Heart left ventricle (tissue), 16 donors: Measurements from ENCODE around the gene MEAK7. TPM values are rescaled to one million over a fixed set of nuclear protein-coding genes. Genes with fewer than 3 reads are reported as not detected.

Source experiments
- ATAC-seq, 4 donors: fragments of 200-7000 bp; cut with Tn5 transposase; one replicate each; pipeline ENCODE4 v1.9.1; 2020 to 2022; ENCODE audit warnings: moderate library complexity in 4 of 4, mild to moderate bottlenecking in 3 of 4, moderate number of reproducible peaks in 1 of 4
- DNase-seq, 5 donors: peaks; one replicate each; pipeline ENCODE4 v3.0.0-alpha.2; 2020
- H3K27ac ChIP-seq, 12 donors: fragments of 200-600 bp; sonication (generic) in 4 of 12; one replicate each; pipeline versions ENCODE4 v1.5.0 to v1.8.0; 2016 to 2022; ENCODE audit warnings: mild to moderate bottlenecking in 2 of 12
- H3K27me3 ChIP-seq, 9 donors: fragments of 200-600 bp; sonication (generic) in 2 of 9; one replicate each; pipeline versions ENCODE4 v1.5.1 to v1.8.0; 2016 to 2022; ENCODE audit warnings: mild to moderate bottlenecking in 3 of 9
- H3K36me3 ChIP-seq, 9 donors: fragments of 200-600 bp; sonication (generic) in 2 of 9; one replicate each; pipeline versions ENCODE4 v1.5.0 to v1.8.0; 2018 to 2022; ENCODE audit warnings: mild to moderate bottlenecking in 2 of 9
- H3K4me1 ChIP-seq, 12 donors: fragments of 200-600 bp; sonication (generic) in 4 of 12; one replicate each; pipeline versions ENCODE4 v1.5.0 to v1.8.0; 2016 to 2022; ENCODE audit warnings: mild to moderate bottlenecking in 3 of 12
- H3K4me3 ChIP-seq, 12 donors: fragments of 200-600 bp; sonication (generic) in 4 of 12; one replicate each; pipeline versions ENCODE4 v1.5.0 to v1.8.0; 2017 to 2022; ENCODE audit warnings: mild to moderate bottlenecking in 9 of 12, moderate library complexity in 4 of 12
- H3K9me3 ChIP-seq, 12 donors: fragments of 200-600 bp; sonication (generic) in 4 of 12; one replicate each; pipeline versions ENCODE4 v1.5.0 to v1.8.0; 2016 to 2022; ENCODE audit warnings: mild to moderate bottlenecking in 1 of 12
- POLR2A ChIP-seq, 2 donors: fragments of 450-650 bp; IDR thresholded peaks; one replicate each; pipeline ENCODE4 v1.6.1; 2017; ENCODE audit warnings: antibody characterized with exemption in 2 of 2, mild to moderate bottlenecking in 2 of 2, moderate library complexity in 2 of 2
- WGBS, 4 donors: extraction: QIAGEN DNeasy Blood & Tissue Kit in 2 of 4; methylation state at CpG; one replicate each; pipeline versions ENCODE4 v1.1.5 to v1.1.7; 2013 to 2018; 5-methylcytosine and 5-hydroxymethylcytosine counted together
- intact Hi-C, 10 donors: fragments of 100-400 bp; cut with DNase I; formaldehyde crosslinking; loops; one replicate each; pipeline versions ENCODE4 v1.11.1 to v1.14.2; 2022
- polyA plus RNA-seq, 2 donors: library from polyadenylated mRNA; stranded (reverse); fragments of 200-250 nt; gene quantifications; one replicate each; pipeline ENCODE4 v1.2.3, GENCODE V29; 2013
- total RNA-seq, 9 donors: library from RNA; depleted of rRNA in 2 of 9; stranded (reverse); fragments of >200 nt in 2 of 9; fragmentation: NEBNext Ultra II Directional in 3 of 9; extraction: Animal tissue kit (Norgen Biotek cat#: 25700) in 3 of 9; gene quantifications; one replicate each; pipeline versions ENCODE4 v1.1.0 to v1.2.4, GENCODE V29; 2016 to 2023
- TF ChIP-seq, protein P1 (sequence below), 12 donors: fragments of 200-600 bp; sonication (generic) in 4 of 12; IDR thresholded peaks; one replicate each; pipeline versions ENCODE4 v1.5.0 to v1.8.0; 2018 to 2022; ENCODE audit warnings: antibody characterized with exemption in 12 of 12, mild to moderate bottlenecking in 5 of 12
- donor health status: ischemic (EF 13 %, LVEDD 7.1; RV severe dilation, severe dysfunction).
- donor health status: healthy with polysubstance abuse.
- donor health status: DM: no; HTN: yes; CAD: no.
- donor health status: DM: no; HTN: no; CAD: no.
- donor health status: ischemic (EF 25% LVEDD 6.9; RV normal size, moderate dysfunction).
- donor health status: ischemic (EF 25% LVEDD 5.7; RV mildly dilated, moderate dysfunction).
- donor health status: healthy.
- donor health status: DM: yes; HTN: yes; CAD: no.
- donor health status: ischemic (EF 35%, LVEDD 5.7; RV mildly dilated, moderate dysfunction).
- donor health status: nonischemic (EF 11% LVEDD 7.7; RV severe dilation, severe dysfunction).
- donor health status: DM: yes; HTN: yes; CAD: no.
- donor health status: PGD.
- donor health status: ischemic (EF 29% LVEDD 5.4; RV normal size, mild dysfunction).
- donor health status: nonischemic (EF 23%, LVEDD 6.1; RV moderate dilation, normal function).

Gene MEAK7
- total and polyA plus RNA-seq, 11 donors: 2.2 to 13.2 (median 5.1) TPM

DNA sequence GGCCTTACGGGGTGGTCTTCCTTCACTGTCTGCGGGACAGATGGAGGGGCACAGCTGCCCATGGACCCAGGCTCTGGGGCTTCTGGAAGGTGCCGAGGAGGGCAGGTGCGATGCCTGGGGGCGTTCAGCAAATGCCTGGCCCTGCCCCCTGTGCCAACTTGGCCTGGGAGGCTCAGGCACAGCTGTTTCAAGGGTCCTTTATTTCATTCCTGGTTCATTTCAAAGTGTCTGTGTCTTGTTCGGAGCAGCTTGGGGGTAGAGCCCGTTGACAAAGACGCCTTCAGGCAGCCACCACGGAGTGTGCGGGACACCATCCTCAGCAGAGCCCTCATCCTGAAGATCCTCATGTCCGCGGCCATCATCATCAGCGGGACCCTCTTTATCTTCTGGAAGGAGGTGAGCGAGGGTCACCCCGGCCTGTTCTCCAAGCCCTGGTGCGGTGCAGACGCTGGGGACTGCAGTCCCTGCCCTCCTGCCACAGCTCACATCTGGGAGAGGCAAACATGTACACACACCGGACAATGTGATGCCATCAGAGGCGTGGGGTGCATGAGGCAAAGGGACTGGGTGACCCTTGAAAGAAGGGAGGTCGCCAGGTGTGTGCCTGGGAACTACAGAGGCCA is 43.9 kb downstream of the MEAK7 start:
- H3K36me3 ChIP-seq: peaks cover 0 to 3% (median 0%) of the 10 kb centered on the region in 9 donors
- TF ChIP-seq, protein P1, sequence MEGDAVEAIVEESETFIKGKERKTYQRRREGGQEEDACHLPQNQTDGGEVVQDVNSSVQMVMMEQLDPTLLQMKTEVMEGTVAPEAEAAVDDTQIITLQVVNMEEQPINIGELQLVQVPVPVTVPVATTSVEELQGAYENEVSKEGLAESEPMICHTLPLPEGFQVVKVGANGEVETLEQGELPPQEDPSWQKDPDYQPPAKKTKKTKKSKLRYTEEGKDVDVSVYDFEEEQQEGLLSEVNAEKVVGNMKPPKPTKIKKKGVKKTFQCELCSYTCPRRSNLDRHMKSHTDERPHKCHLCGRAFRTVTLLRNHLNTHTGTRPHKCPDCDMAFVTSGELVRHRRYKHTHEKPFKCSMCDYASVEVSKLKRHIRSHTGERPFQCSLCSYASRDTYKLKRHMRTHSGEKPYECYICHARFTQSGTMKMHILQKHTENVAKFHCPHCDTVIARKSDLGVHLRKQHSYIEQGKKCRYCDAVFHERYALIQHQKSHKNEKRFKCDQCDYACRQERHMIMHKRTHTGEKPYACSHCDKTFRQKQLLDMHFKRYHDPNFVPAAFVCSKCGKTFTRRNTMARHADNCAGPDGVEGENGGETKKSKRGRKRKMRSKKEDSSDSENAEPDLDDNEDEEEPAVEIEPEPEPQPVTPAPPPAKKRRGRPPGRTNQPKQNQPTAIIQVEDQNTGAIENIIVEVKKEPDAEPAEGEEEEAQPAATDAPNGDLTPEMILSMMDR (IDR thresholded peaks at IDR 0.05): no peak
- no peak for TF ChIP-seq POLR2A (IDR thresholded peaks at IDR 0.05)
- no peak overlapping the region for H3K4me3 ChIP-seq
- no peaks in the 10 kb centered on the region for H3K9me3 ChIP-seq
- peaks cover 0 to 11% (median 0%) of the 10 kb centered on the region in 12 donors for H3K4me1 ChIP-seq
- H3K27ac ChIP-seq: no peak overlapping the region
- ATAC-seq (peak in 1 of 4 donors; percentile 13), DNase-seq (no peak)
- 80 to 87% (median 85%) methylated on average over 18 to 20 of the region's 20 CpGs for WGBS, 4 donors
- no peaks in the 10 kb centered on the region for H3K27me3 ChIP-seq
- intact Hi-C loops: no loop called here

DNA sequence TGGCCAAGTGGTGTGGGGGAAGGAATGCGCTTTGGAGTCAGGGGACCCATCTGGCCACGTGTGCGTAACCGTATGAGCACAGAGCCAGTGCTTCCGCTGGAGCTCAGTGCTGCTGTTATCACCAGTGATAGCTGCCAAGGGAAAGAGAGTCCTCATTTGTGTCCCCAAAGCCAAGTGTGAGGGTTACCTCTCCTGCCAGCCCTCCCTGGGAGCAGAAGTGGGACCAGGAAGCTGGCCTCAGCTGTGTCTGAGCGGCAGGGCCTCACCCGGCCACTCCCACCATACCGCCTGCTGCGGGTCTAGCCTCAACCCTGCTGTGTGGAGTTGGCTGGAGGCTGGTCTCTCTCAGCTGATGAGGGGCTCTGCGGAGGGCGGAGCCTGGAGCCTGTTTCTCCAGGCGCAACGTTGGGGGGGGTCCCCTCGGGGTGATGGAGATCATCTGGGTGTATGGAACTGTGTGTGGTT is 44.5 kb downstream of the MEAK7 start:
- WGBS, 4 donors: 53 to 71% (median 65%) methylated on average over 9 to 14 of the region's 14 CpGs
- Histone ChIP-seq H3K36me3 (peaks cover 0 to 3% (median 0%) of the 10 kb centered on the region in 9 donors), H3K9me3 (no peaks in the 10 kb centered on the region), H3K27me3 (no peaks in the 10 kb centered on the region), H3K4me1 (peaks cover 0 to 11% (median 0%) of the 10 kb centered on the region in 12 donors), H3K27ac (no peak overlapping the region), H3K4me3 (no peak overlapping the region)
- DNase-seq: no peak
- intact Hi-C loops: no loop called here
- ATAC-seq: peak; percentile 36 to 60 (median 48)
- no peak for TF ChIP-seq POLR2A (IDR thresholded peaks at IDR 0.05)
- TF ChIP-seq, protein P1 (IDR thresholded peaks at IDR 0.05): no peak

GRCh38 chr16:84459533-84459894 is 44.9 kb downstream of the MEAK7 start:
- no peak for TF ChIP-seq POLR2A (IDR thresholded peaks at IDR 0.05)
- TF ChIP-seq, protein P1 (IDR thresholded peaks at IDR 0.05): no peak
- Histone ChIP-seq H3K9me3 (no peaks in the 10 kb centered on the region), H3K36me3 (peaks cover 0 to 3% (median 0%) of the 10 kb centered on the region in 9 donors), H3K4me3 (no peak overlapping the region), H3K4me1 (peaks cover 0 to 11% (median 0%) of the 10 kb centered on the region in 12 donors), H3K27me3 (no peaks in the 10 kb centered on the region), H3K27ac (no peak overlapping the region)
- intact Hi-C loops: no loop called here
- DNase-seq (no peak), ATAC-seq (no peak)
- 89 to 100% (median 95%) methylated on average over 2 of the region's 2 CpGs for WGBS, 4 donors

DNA sequence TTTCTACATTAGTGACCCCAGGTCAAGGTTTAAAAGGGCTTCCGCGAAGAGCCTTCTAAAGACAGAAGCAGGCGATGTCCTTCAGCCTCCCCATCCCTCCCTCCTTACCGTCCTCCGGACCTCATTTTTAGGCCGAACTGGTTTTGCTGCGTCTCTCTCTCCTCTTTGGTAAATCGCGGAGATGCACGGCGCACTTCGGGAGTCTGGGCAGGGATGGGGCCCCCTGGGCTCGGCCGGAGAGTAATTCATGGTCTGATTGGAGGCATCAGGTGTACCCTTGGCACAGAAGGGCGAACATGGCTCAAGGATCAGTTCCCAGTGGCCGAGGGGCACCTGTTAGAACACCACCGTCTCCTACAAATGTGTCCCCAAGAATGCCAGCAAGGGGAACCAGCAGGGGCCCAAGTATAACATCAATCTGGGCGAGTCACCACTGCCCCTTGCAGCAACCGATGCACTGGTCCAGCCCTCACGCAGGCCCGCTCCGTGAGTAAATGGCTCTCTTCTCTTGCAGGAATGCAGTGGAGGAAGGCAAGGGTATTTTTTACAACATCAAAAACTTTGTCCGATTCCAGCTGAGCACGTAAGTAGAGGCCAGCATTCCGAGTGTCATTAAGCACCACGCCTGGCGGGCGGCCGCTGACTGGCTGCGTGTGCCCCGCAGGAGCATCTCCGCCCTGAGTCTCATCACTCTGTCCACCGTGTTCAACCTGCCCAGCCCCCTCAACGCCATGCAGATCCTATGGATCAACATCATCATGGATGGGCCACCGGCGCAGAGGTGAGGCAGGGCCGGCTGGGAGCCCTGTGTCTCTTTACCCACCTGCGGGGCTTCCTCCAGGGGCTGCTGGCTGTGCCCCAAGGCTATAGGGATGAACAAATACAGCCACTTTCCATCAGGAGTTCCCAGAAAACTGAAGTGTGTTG is 45.6 kb downstream of the MEAK7 start:
- intact Hi-C loops: no loop called here
- Histone ChIP-seq H3K4me1 (peaks cover 0 to 9% (median 0%) of the 10 kb centered on the region in 12 donors), H3K36me3 (peaks cover 0 to 3% (median 0%) of the 10 kb centered on the region in 9 donors), H3K9me3 (no peaks in the 10 kb centered on the region), H3K27me3 (no peaks in the 10 kb centered on the region), H3K27ac (no peak overlapping the region), H3K4me3 (no peak overlapping the region)
- ATAC-seq (no peak), DNase-seq (no peak)
- WGBS, 4 donors: 95% methylated on average over 37 to 38 of the region's 38 CpGs
- TF ChIP-seq, protein P1 (IDR thresholded peaks at IDR 0.05): no peak
